A673 (cell line): Measurements from ENCODE around the gene TMEM260. TPM values are rescaled to one million over a fixed set of nuclear protein-coding genes. Genes with fewer than 3 reads are reported as not detected.

Experiments used
- BruUV-seq: library from RNA; stranded (reverse); fragments of 400-500 nt; replicated peaks from 2 replicates; lab custom pipeline; 2021; lab: Mats Ljungman, UMichigan
- CTCF ChIA-PET: fragments of 300-600 bp; sonication (Branson Sonifier 250); formaldehyde crosslinking; loops from one replicate; lab custom pipeline; 2022; ENCODE audit warnings: antibody characterized with exemption; lab: Charles Lee
- POLR2A ChIA-PET: fragments of 300-600 bp; sonication (Branson Sonifier 250); formaldehyde crosslinking; loops from one replicate; lab custom pipeline; 2022; ENCODE audit warnings: antibody characterized with exemption; ENCODE audit not compliant: low non-redundant PET; lab: Charles Lee
- DNase-seq: peaks from one replicate; pipeline ENCODE4 v3.0.0-alpha.2; 2015; ENCODE audit warnings: low spot score
- H3K27ac ChIP-seq: fragments of 200-600 bp; sonication (generic); 2 replicates; pipeline ENCODE4 v1.5.1; 2016; ENCODE audit warnings: mixed run types, low read depth, mild to moderate bottlenecking, mixed read lengths, antibody characterized with exemption, low read length; ENCODE audit not compliant: poor library complexity, severe bottlenecking
- H3K27me3 ChIP-seq: fragments of 200-600 bp; sonication (generic); replicated peaks from 2 replicates; pipeline ENCODE4 v1.6.1; 2017; ENCODE audit warnings: mixed run types, low read depth, mild to moderate bottlenecking, mixed read lengths, antibody characterized with exemption, low read length; ENCODE audit not compliant: insufficient read depth, poor library complexity
- H3K36me3 ChIP-seq: fragments of 200-600 bp; sonication (generic); 2 replicates; pipeline ENCODE4 v1.6.1; 2016; ENCODE audit warnings: mixed run types, mild to moderate bottlenecking, mixed read lengths, antibody characterized with exemption, low read length; ENCODE audit not compliant: insufficient read depth, poor library complexity, severe bottlenecking
- H3K4me1 ChIP-seq: fragments of 200-600 bp; sonication (generic); 2 replicates; pipeline ENCODE4 v1.6.1; 2017; ENCODE audit warnings: mixed run types, mild to moderate bottlenecking, mixed read lengths, antibody characterized with exemption, low read length; ENCODE audit not compliant: insufficient read depth, poor library complexity, severe bottlenecking
- H3K4me3 ChIP-seq: fragments of 200-600 bp; sonication (generic); 2 replicates; pipeline ENCODE4 v1.5.1; 2016; ENCODE audit warnings: low read depth, mixed run types, mild to moderate bottlenecking, mixed read lengths, low read length; ENCODE audit not compliant: poor library complexity, severe bottlenecking
- H3K9me3 ChIP-seq: fragments of 200-600 bp; sonication (generic); 2 replicates; pipeline ENCODE4 v1.6.1; 2016; ENCODE audit warnings: mixed run types, low read depth, mild to moderate bottlenecking, mixed read lengths, antibody characterized with exemption, low read length; ENCODE audit not compliant: poor library complexity, severe bottlenecking
- EZH2 ChIP-seq: fragments of 200-600 bp; sonication (generic); IDR thresholded peaks from 2 replicates; pipeline ENCODE4 v1.6.1; 2017; ENCODE audit warnings: borderline replicate concordance, low read depth, mild to moderate bottlenecking, mixed read lengths, antibody characterized with exemption, low read length; ENCODE audit not compliant: poor library complexity, severe bottlenecking
- intact Hi-C: fragments of 100-400 bp; cut with micrococcal nuclease; formaldehyde crosslinking; loops from one replicate; pipeline ENCODE4 v1.10.0; 2022; ENCODE audit not compliant: unreplicated experiment
- total RNA-seq: library from RNA; stranded (reverse); gene quantifications from 2 replicates; pipeline ENCODE4 v1.2.3, GENCODE V29; 2021
- TF ChIP-seq, protein P1 (sequence below): fragments of 300-800, 200-600 bp; sonication (generic); conservative IDR thresholded peaks from 2 replicates; pipeline ENCODE4 v1.5.1; 2017; ENCODE audit warnings: low read depth, mild to moderate bottlenecking, antibody characterized with exemption, low read length, moderate library complexity, mixed read lengths

TMEM260 gene
- total RNA-seq, 1 experiment from 2014 or later = 23.2 TPM

DNA sequence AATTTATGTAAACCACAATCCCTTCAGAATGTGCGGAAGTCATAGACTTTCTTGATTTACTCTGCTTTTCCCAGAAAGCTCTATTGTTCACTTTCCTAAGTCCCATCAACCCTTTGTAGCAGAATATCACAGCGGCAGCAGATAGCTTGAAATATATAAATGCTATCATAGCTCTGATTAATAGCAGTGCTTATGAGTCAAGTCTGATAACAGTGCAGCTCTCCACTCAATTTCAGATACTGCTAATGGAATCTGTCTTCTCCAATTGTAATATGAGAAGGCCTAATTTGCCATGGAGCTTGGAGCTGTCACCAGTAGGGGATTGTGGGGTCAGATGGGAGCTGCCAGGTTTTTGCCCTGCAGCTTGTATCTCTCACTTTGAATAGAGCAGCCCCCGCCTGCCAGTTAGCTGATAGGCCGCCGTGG lies 10.9 kb downstream of the TMEM260 start:
- intact Hi-C loops = no loop called here
- H3K27ac ChIP-seq = no peak overlapping the region
- ChIA-PET CTCF (interaction anchor here (0.6 kb wide), 1 partner anchor 23 kb away, joined by 3 read pairs; no protein-coding TSS in a partner anchor), POLR2A (no interaction called here)
- peak; percentile 62 for DNase-seq
- no peaks in the 10 kb centered on the region for H3K9me3 ChIP-seq
- peaks cover 14% of the 10 kb centered on the region for H3K4me1 ChIP-seq
- H3K36me3 ChIP-seq = peaks cover 13% of the 10 kb centered on the region
- BruUV-seq = no TSS peak
- TF ChIP-seq EZH2 = no peak
- TF ChIP-seq, protein P1, sequence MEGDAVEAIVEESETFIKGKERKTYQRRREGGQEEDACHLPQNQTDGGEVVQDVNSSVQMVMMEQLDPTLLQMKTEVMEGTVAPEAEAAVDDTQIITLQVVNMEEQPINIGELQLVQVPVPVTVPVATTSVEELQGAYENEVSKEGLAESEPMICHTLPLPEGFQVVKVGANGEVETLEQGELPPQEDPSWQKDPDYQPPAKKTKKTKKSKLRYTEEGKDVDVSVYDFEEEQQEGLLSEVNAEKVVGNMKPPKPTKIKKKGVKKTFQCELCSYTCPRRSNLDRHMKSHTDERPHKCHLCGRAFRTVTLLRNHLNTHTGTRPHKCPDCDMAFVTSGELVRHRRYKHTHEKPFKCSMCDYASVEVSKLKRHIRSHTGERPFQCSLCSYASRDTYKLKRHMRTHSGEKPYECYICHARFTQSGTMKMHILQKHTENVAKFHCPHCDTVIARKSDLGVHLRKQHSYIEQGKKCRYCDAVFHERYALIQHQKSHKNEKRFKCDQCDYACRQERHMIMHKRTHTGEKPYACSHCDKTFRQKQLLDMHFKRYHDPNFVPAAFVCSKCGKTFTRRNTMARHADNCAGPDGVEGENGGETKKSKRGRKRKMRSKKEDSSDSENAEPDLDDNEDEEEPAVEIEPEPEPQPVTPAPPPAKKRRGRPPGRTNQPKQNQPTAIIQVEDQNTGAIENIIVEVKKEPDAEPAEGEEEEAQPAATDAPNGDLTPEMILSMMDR = no peak
- H3K27me3 ChIP-seq = no peaks in the 10 kb centered on the region
- H3K4me3 ChIP-seq = no peak overlapping the region

- Histone ChIP-seq H3K9me3 (no peaks in the 10 kb centered on the region), H3K27me3 (no peaks in the 10 kb centered on the region), H3K27ac (no peak overlapping the region), H3K36me3 (peaks cover 4% of the 10 kb centered on the region), H3K4me3 (no peak overlapping the region), H3K4me1 (peaks cover 14% of the 10 kb centered on the region)
- ChIA-PET CTCF (no interaction called here), POLR2A (no interaction called here)
- DNase-seq = no peak
- TF ChIP-seq, protein P1 = no peak
- TF ChIP-seq EZH2 = no peak
- BruUV-seq = no TSS peak
- intact Hi-C loops = no loop called here
Measured at GRCh38 chr14:56592746-56593544, 13.3 kb downstream of the TMEM260 start.

GRCh38 chr14:56594428-56594827 lies 14.8 kb downstream of the TMEM260 start:
- Histone ChIP-seq H3K9me3 (no peaks in the 10 kb centered on the region), H3K4me1 (peaks cover 14% of the 10 kb centered on the region), H3K27me3 (no peaks in the 10 kb centered on the region), H3K4me3 (no peak overlapping the region), H3K36me3 (no peaks in the 10 kb centered on the region), H3K27ac (no peak overlapping the region)
- intact Hi-C loops = no loop called here
- CTCF ChIA-PET = no interaction called here
- DNase-seq = no peak
- POLR2A ChIA-PET = no interaction called here
- TF ChIP-seq, protein P1 = no peak
- TF ChIP-seq EZH2 = no peak
- no TSS peak for BruUV-seq
